HPDE6-E6E7 (cell line): ENCODE results near the gene FAM234A.

ENCODE experiments used
- DNase-seq: peaks from one replicate; pipeline ENCODE4 v3.0.0; 2011; ENCODE audit warnings: missing footprints; ENCODE audit errors: extremely low spot score

FAM234A gene

GRCh38 chr16:301235-301634, 66.6 kb downstream of the FAM234A start:
- no peak for DNase-seq

- no peak for DNase-seq
Measured at GRCh38 chr16:301950-302349, 67.3 kb downstream of the FAM234A start.

- no peak for DNase-seq
Measured at GRCh38 chr16:303760-304505, 69.3 kb downstream of the FAM234A start.

- DNase-seq, result no peak
Measured at GRCh38 chr16:305916-306626, 71.5 kb downstream of the FAM234A start.

- DNase-seq, result no peak
Measured at GRCh38 chr16:306911-307370, 72.3 kb downstream of the FAM234A start.

GRCh38 chr16:307691-308312, 73.2 kb downstream of the FAM234A start:
- no peak for DNase-seq

GRCh38 chr16:309476-309875, 74.9 kb downstream of the FAM234A start:
- no peak for DNase-seq

- no peak for DNase-seq
Measured at GRCh38 chr16:311725-312124, 77.1 kb downstream of the FAM234A start.

GRCh38 chr16:314351-314750, 79.7 kb downstream of the FAM234A start:
- no peak for DNase-seq

GRCh38 chr16:314795-315299, 80.2 kb downstream of the FAM234A start:
- DNase-seq, result no peak
